ENCODE data around the gene EGFL8. TPM values are rescaled to one million over a fixed set of nuclear protein-coding genes. Genes with fewer than 3 reads are reported as not detected.
A peak's percentile ranks its signal among the peaks of the same experiment; 100 is the strongest.
"Not testable (repeated sequence)": the region's sequence is repeated elsewhere in the genome, so short reads cannot be mapped to it uniquely, and the experiment has no call there.

Gene EGFL8
- total RNA-seq, 1 donor from 2014 or later: 7.8 TPM

GRCh38 chr6:32177788-32178546 lies 13.6 kb downstream of the EGFL8 start, which contains the start of gene RNF5:
TSS of gene RNF5 (plus strand) at chr6:32178405. CDS start at chr6:32178512, 107 bp downstream.
- DNase-seq (ENCODE audit: missing footprints) (peak; percentile 96), ATAC-seq (peak; percentile 88)
- intact Hi-C loops (cut with DNase I): loop anchor here (1.0 to 10.0 kb wide), 3 partner anchors 17 to 513 kb away; partner anchors contain the start of genes ATF6B, C6orf47, CSNK2B and GPANK1

GRCh38 chr6:32178547-32179440 lies 14.4 kb downstream of the EGFL8 start:
- DNase-seq (ENCODE audit: missing footprints): no peak
- intact Hi-C loops (cut with DNase I): loop anchor here (1.0 to 10.0 kb wide), 2 partner anchors 17 to 514 kb away; partner anchors contain the start of genes C6orf47, CSNK2B, GPANK1 and LY6G5B
- ATAC-seq: no peak

- ATAC-seq (no peak), DNase-seq (ENCODE audit: missing footprints) (no peak)
- intact Hi-C loops (cut with DNase I): loop anchor here (10.0 kb wide), 1 partner anchor 515 kb away; the partner anchor contains the start of genes C6orf47, CSNK2B, GPANK1 and LY6G5B
Measured at GRCh38 chr6:32179766-32180405, 15.5 kb downstream of the EGFL8 start.

- no peak for ATAC-seq
- no peak for DNase-seq (ENCODE audit: missing footprints)
- intact Hi-C loops (cut with DNase I): no loop called here
Measured at GRCh38 chr6:32181148-32181702, 16.8 kb downstream of the EGFL8 start.

GRCh38 chr6:32181915-32182529 lies 17.6 kb downstream of the EGFL8 start:
- DNase-seq (ENCODE audit: missing footprints) (no peak), ATAC-seq (no peak)
- intact Hi-C loops (cut with DNase I): no loop called here

GRCh38 chr6:32182555-32182981 lies 18.2 kb downstream of the EGFL8 start:
- intact Hi-C loops (cut with DNase I): no loop called here
- DNase-seq (ENCODE audit: missing footprints): no peak
- no peak for ATAC-seq

- intact Hi-C loops (cut with DNase I): no loop called here
Measured at GRCh38 chr6:32183030-32183429, 18.6 kb downstream of the EGFL8 start.

GRCh38 chr6:32183483-32184083 lies 19.2 kb downstream of the EGFL8 start:
- ATAC-seq (no peak), DNase-seq (ENCODE audit: missing footprints) (no peak)
- intact Hi-C loops (cut with DNase I): no loop called here

More at GRCh38 chr6:32183030-32183429, 18.6 kb downstream of the EGFL8 start:
- DNase-seq (ENCODE audit: missing footprints) (no peak), ATAC-seq (no peak)

- no peak for DNase-seq (ENCODE audit: missing footprints)
- intact Hi-C loops (cut with DNase I): no loop called here
- no peak for ATAC-seq
Measured at GRCh38 chr6:32184084-32184640, 19.8 kb downstream of the EGFL8 start, which contains the start of gene AGER. TSS of gene AGER (minus strand) at chr6:32184253. CDS start at chr6:32184222, 31 bp downstream.

GRCh38 chr6:32185681-32186131 lies 21.3 kb downstream of the EGFL8 start:
- peak; percentile 72 for ATAC-seq
- intact Hi-C loops (cut with DNase I): not testable (repeated sequence)
- peak; percentile 83 for DNase-seq (ENCODE audit: missing footprints)

- intact Hi-C loops (cut with DNase I); DNase-seq (ENCODE audit: missing footprints); ATAC-seq: not testable (repeated sequence)
Measured at GRCh38 chr6:32186151-32186840, 21.9 kb downstream of the EGFL8 start.

GRCh38 chr6:32187009-32187709 lies 22.8 kb downstream of the EGFL8 start:
- ATAC-seq (no peak), DNase-seq (ENCODE audit: missing footprints) (no peak)
- intact Hi-C loops (cut with DNase I): no loop called here

GRCh38 chr6:32187725-32188380 lies 23.5 kb downstream of the EGFL8 start:
- ATAC-seq; DNase-seq (ENCODE audit: missing footprints); intact Hi-C loops (cut with DNase I): not testable (repeated sequence)

- intact Hi-C loops (cut with DNase I): no loop called here
- DNase-seq (ENCODE audit: missing footprints) (no peak), ATAC-seq (no peak)
Measured at GRCh38 chr6:32188381-32189068, 24.1 kb downstream of the EGFL8 start.
